Keratinocyte (primary cell): ENCODE results near the gene FRMPD1. TPM values are rescaled to one million over a fixed set of nuclear protein-coding genes. Genes with fewer than 3 reads are reported as not detected.

Experiments
- DNase-seq: peaks from one replicate; pipeline ENCODE4 v3.0.0-alpha.2; 2011; ENCODE audit warnings: low read depth, missing footprints, low spot score
- FAIRE-seq: peaks from 2 replicates; lab custom pipeline; 2011; peaks lifted over from hg19 to GRCh38; lab: Jason Lieb, UNC
- H2AFZ ChIP-seq: 2 replicates; pipeline ENCODE4 v1.6.0; 2012; ENCODE audit warnings: low read length, control low read depth, inconsistent platforms; ENCODE audit not compliant: control insufficient read depth
- H3K27ac ChIP-seq: 2 replicates; pipeline ENCODE4 v1.5.1; 2011; ENCODE audit warnings: low read length; ENCODE audit not compliant: control insufficient read depth, insufficient read depth
- H3K27me3 ChIP-seq: 3 replicates; pipeline ENCODE4 v1.6.0; 2011; ENCODE audit warnings: low read length; ENCODE audit not compliant: control insufficient read depth, insufficient read depth; ENCODE audit errors: extremely low read depth
- H3K36me3 ChIP-seq, 2 experiments: 2 replicates in 1 of 2; 3 replicates in 1 of 2; pipeline ENCODE4 v1.5.1; 2011; ENCODE audit warnings: low read length in 2 of 2, mild to moderate bottlenecking in 1 of 2; ENCODE audit not compliant: control insufficient read depth in 2 of 2, insufficient read depth in 2 of 2; ENCODE audit errors: extremely low read depth in 1 of 2
- H3K4me1 ChIP-seq: 3 replicates; pipeline ENCODE4 v1.5.1; 2011; ENCODE audit warnings: low read length; ENCODE audit not compliant: control insufficient read depth, insufficient read depth; ENCODE audit errors: extremely low read depth
- H3K4me2 ChIP-seq: 3 replicates; pipeline ENCODE4 v1.6.0; 2011; ENCODE audit warnings: low read depth, low read length; ENCODE audit not compliant: control insufficient read depth, insufficient read depth; ENCODE audit errors: extremely low read depth
- H3K4me3 ChIP-seq, 3 experiments: fragments of 200-600 bp in 1 of 3; sonication (generic) in 1 of 3; 2 replicates in 2 of 3; 3 replicates in 1 of 3; pipeline ENCODE4 v1.5.1; 2011 to 2016; ENCODE audit warnings: low read length in 3 of 3, mild to moderate bottlenecking in 3 of 3, control low read depth in 2 of 3, inconsistent platforms in 1 of 3, low read depth in 1 of 3, mixed read lengths in 1 of 3, mixed run types in 1 of 3, moderate library complexity in 1 of 3; ENCODE audit not compliant: control insufficient read depth in 2 of 3, insufficient read depth in 2 of 3; ENCODE audit errors: extremely low read depth in 1 of 3
- H3K79me2 ChIP-seq: 2 replicates; pipeline ENCODE4 v1.6.0; 2012; ENCODE audit warnings: low read length; ENCODE audit not compliant: control insufficient read depth, insufficient read depth
- H3K9ac ChIP-seq: 3 replicates; pipeline ENCODE4 v1.6.0; 2011; ENCODE audit warnings: low read length; ENCODE audit not compliant: control insufficient read depth, insufficient read depth; ENCODE audit errors: extremely low read depth
- H3K9me1 ChIP-seq: 3 replicates; pipeline ENCODE4 v1.6.0; 2011; ENCODE audit warnings: low read length; ENCODE audit not compliant: control insufficient read depth, insufficient read depth; ENCODE audit errors: extremely low read depth
- H3K9me3 ChIP-seq: 2 replicates; pipeline ENCODE4 v1.5.1; 2012; ENCODE audit warnings: low read depth, low read length; ENCODE audit not compliant: control insufficient read depth
- H4K20me1 ChIP-seq: 3 replicates; pipeline ENCODE4 v1.6.0; 2011; ENCODE audit warnings: low read length; ENCODE audit not compliant: control insufficient read depth, insufficient read depth; ENCODE audit errors: extremely low read depth
- CTCF ChIP-seq, 3 experiments: IDR thresholded peaks in 1 of 3; conservative IDR thresholded peaks in 1 of 3; optimal IDR thresholded peaks in 1 of 3; 2 replicates in 2 of 3; 3 replicates in 1 of 3; pipeline versions ENCODE3 to v1.5.1; 2011; ENCODE audit warnings: low read length in 3 of 3, mild to moderate bottlenecking in 3 of 3, moderate library complexity in 2 of 3, control low read depth in 1 of 3, inconsistent platforms in 1 of 3; ENCODE audit not compliant: insufficient read depth in 2 of 3; ENCODE audit errors: extremely low read depth in 1 of 3
- EZH2 ChIP-seq: IDR thresholded peaks from one replicate; pipeline ENCODE4 v1.6.1; 2012; ENCODE audit warnings: inconsistent platforms, mild to moderate bottlenecking, low read length, moderate library complexity
- dilution Hi-C: fragments of 300-500 bp; cut with MboI; formaldehyde crosslinking; loops from one replicate; pipeline ENCODE4 v1.7.0; 2020; ENCODE audit warnings: low sequenced_read_pairs; ENCODE audit not compliant: extremely low pct_ligation_motif_present
- polyA plus RNA-seq, 5 experiments: library from polyadenylated mRNA; depleted of rRNA in 3 of 5; stranded (reverse) in 3 of 5; stranded (forward) in 1 of 5; unstranded in 1 of 5; fragments of >200 nt; gene quantifications; 1 replicate in 1 of 5; 2 replicates in 3 of 5; 3 replicates in 1 of 5; pipeline versions ENCODE4 v1.2.1 to v1.2.3, GENCODE V29; 2011 to 2012; ENCODE audit warnings: missing spikeins in 2 of 5, low read depth in 1 of 5, low replicate concordance in 1 of 5

The FRMPD1 gene
- polyA plus RNA-seq, 1 donor (not counting 4 experiments of a cell fraction or from before 2014, with no cell fraction given): 0.01 TPM

GRCh38 chr9:37732952-37733351 is 82.2 kb downstream of the FRMPD1 start:
- TF ChIP-seq CTCF (optimal IDR thresholded peaks at IDR 0.05 in 1 of 3, IDR thresholded peaks at IDR 0.05 in 1 of 3, conservative IDR thresholded peaks at IDR 0.05 in 1 of 3; ENCODE audit: extremely low read depth in 1 of 3, insufficient read depth in 2 of 3, low read length in 3 of 3) (no peak), EZH2 (no peak)
- Histone ChIP-seq H3K27me3 (no peaks in the 10 kb centered on the region), H3K9me1 (no peaks in the 10 kb centered on the region), H3K9ac (no peak overlapping the region), H3K4me2 (no peak overlapping the region), H3K4me1 (peaks cover 17% of the 10 kb centered on the region), H4K20me1 (no peaks in the 10 kb centered on the region), H3K36me3 (no peaks in the 10 kb centered on the region), H2AFZ (no peak overlapping the region), H3K4me3 (no peak overlapping the region), H3K9me3 (no peaks in the 10 kb centered on the region), H3K27ac (no peak overlapping the region), H3K79me2 (no peaks in the 10 kb centered on the region)
- dilution Hi-C loops: no loop called here
- DNase-seq (no peak), FAIRE-seq (no peak)

- H3K4me2 ChIP-seq: no peak overlapping the region
- dilution Hi-C loops: no loop called here
- FAIRE-seq: no peak
Measured at GRCh38 chr9:37739222-37739621, 88.5 kb downstream of the FRMPD1 start.

More at GRCh38 chr9:37739222-37739621, 88.5 kb downstream of the FRMPD1 start:
- H3K4me3 ChIP-seq: no peak overlapping the region
- H4K20me1 ChIP-seq: no peaks in the 10 kb centered on the region
- DNase-seq: no peak
- no peaks in the 10 kb centered on the region for H3K9me3 ChIP-seq
- no peak overlapping the region for H2AFZ ChIP-seq
- H3K79me2 ChIP-seq: no peaks in the 10 kb centered on the region
- H3K27me3 ChIP-seq: no peaks in the 10 kb centered on the region
- H3K4me1 ChIP-seq: no peaks in the 10 kb centered on the region
- no peak overlapping the region for H3K9ac ChIP-seq
- TF ChIP-seq CTCF (optimal IDR thresholded peaks at IDR 0.05 in 1 of 3, IDR thresholded peaks at IDR 0.05 in 1 of 3, conservative IDR thresholded peaks at IDR 0.05 in 1 of 3; ENCODE audit: extremely low read depth in 1 of 3, insufficient read depth in 2 of 3, low read length in 3 of 3) (no peak), EZH2 (no peak)
- H3K36me3 ChIP-seq: no peaks in the 10 kb centered on the region
- H3K9me1 ChIP-seq: no peaks in the 10 kb centered on the region
- no peak overlapping the region for H3K27ac ChIP-seq
